GM20000 (cell line): ENCODE results near the gene AQP1.

Experiments
- DNase-seq: peaks from one replicate; pipeline ENCODE4 v3.0.0; 2012; ENCODE audit warnings: low spot score
- CTCF ChIP-seq: IDR thresholded peaks from 2 replicates; pipeline ENCODE4 v1.5.1; 2012; ENCODE audit warnings: mild to moderate bottlenecking, control low read depth; ENCODE audit errors: extremely low read depth, missing control alignments

The AQP1 gene

GRCh38 chr7:30921540-30922401 is 10.1 kb downstream of the AQP1 start:
- TF ChIP-seq CTCF = no peak
- DNase-seq = no peak

- no peak for TF ChIP-seq CTCF
- no peak for DNase-seq
These were observed 10.9 kb downstream of the AQP1 start for GRCh38 chr7:30922596-30922995.

DNA sequence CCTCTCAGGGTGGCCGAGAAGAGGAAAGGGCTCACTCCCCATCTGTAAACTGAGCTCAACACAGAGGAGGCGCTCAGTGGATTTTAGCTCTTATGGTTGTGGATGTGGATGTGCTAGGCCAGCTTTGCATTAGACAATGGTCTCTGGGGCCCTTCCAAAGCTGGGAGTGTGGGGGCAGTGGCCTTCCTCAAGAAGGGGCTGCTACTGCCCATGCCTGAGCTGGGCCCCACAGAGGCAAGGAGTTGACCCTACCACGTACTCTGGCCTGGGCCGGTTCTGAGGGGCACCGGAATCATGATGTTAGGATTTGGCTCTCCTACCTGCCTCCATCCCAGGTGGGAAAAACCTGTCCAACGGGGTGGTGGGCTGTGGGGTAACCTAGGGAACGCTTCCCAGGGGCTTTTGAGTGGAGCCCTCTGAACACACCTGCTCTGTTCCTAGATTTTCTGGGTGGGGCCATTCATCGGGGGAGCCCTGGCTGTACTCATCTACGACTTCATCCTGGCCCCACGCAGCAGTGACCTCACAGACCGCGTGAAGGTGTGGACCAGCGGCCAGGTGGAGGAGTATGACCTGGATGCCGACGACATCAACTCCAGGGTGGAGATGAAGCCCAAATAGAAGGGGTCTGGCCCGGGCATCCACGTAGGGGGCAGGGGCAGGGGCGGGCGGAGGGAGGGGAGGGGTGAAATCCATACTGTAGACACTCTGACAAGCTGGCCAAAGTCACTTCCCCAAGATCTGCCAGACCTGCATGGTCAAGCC is 11.5 kb downstream of the AQP1 start:
- no peak for DNase-seq
- no peak for TF ChIP-seq CTCF

DNA sequence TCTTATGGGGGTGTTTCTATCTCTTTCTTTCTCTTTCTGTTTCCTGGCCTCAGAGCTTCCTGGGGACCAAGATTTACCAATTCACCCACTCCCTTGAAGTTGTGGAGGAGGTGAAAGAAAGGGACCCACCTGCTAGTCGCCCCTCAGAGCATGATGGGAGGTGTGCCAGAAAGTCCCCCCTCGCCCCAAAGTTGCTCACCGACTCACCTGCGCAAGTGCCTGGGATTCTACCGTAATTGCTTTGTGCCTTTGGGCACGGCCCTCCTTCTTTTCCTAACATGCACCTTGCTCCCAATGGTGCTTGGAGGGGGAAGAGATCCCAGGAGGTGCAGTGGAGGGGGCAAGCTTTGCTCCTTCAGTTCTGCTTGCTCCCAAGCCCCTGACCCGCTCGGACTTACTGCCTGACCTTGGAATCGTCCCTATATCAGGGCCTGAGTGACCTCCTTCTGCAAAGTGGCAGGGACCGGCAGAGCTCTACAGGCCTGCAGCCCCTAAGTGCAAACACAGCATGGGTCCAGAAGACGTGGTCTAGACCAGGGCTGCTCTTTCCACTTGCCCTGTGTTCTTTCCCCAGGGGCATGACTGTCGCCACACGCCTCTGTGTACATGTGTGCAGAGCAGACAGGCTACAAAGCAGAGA is 12.2 kb downstream of the AQP1 start:
- no peak for TF ChIP-seq CTCF
- no peak for DNase-seq

- no peak for DNase-seq
- TF ChIP-seq CTCF = no peak
These were observed 13.0 kb downstream of the AQP1 start for GRCh38 chr7:30924624-30925023.

DNA sequence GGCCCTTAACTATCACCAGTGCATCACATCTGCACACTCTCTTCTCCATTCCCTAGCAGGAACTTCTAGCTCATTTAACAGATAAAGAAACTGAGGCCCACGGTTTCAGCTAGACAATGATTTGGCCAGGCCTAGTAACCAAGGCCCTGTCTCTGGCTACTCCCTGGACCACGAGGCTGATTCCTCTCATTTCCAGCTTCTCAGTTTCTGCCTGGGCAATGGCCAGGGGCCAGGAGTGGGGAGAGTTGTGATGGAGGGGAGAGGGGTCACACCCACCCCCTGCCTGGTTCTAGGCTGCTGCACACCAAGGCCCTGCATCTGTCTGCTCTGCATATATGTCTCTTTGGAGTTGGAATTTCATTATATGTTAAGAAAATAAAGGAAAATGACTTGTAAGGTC is 13.5 kb downstream of the AQP1 start:
- no peak for DNase-seq
- TF ChIP-seq CTCF = no peak

GRCh38 chr7:30925913-30926312 is 14.3 kb downstream of the AQP1 start:
- no peak for DNase-seq
- no peak for TF ChIP-seq CTCF
